Stimulated activated naive B cell treated with anti-CD40 and anti-IgM and Interleukin-4, amounts not matched to agents 10 μg/mL and 1 μg/mL and 100 μg/mL, for 72 hours (primary cell): ENCODE measurements around the gene CCDC34.
"Not testable (repeated sequence)": the region's sequence is repeated elsewhere in the genome, so short reads cannot be mapped to it uniquely, and the experiment has no call there.

ENCODE experiments used
- ATAC-seq, 2 donors: fragments of 150-1000 bp; cut with Tn5 transposase; replicated peaks; 2 replicates each; pipeline ENCODE4 v1.10.0; 2021; ENCODE audit warnings: moderate library complexity in 1 of 2
- DNase-seq: peaks from one replicate; pipeline ENCODE4 v3.0.0; 2021
- H3K27ac Mint-ChIP-seq: one replicate; pipeline ENCODE4 v1.8.0; 2022; ENCODE audit warnings: mild to moderate bottlenecking, mixed read lengths
- H3K27me3 Mint-ChIP-seq, 2 donors: one replicate each; pipeline ENCODE4 v1.8.0; 2022; ENCODE audit warnings: mixed read lengths in 2 of 2
- H3K36me3 Mint-ChIP-seq, 2 donors: one replicate each; pipeline ENCODE4 v1.8.0; 2022; ENCODE audit warnings: mixed read lengths in 2 of 2, mild to moderate bottlenecking in 1 of 2
- H3K4me1 Mint-ChIP-seq, 2 donors: one replicate each; pipeline ENCODE4 v1.8.0; 2022; ENCODE audit warnings: mixed read lengths in 2 of 2, mild to moderate bottlenecking in 1 of 2
- H3K4me3 Mint-ChIP-seq, 2 donors: one replicate each; pipeline ENCODE4 v1.8.0; 2022; ENCODE audit warnings: mild to moderate bottlenecking in 2 of 2, mixed read lengths in 2 of 2, moderate library complexity in 1 of 2
- H3K9me3 Mint-ChIP-seq, 2 donors: one replicate each; pipeline ENCODE4 v1.8.0; 2022; ENCODE audit warnings: mixed read lengths in 2 of 2, mild to moderate bottlenecking in 1 of 2

Gene CCDC34

DNA sequence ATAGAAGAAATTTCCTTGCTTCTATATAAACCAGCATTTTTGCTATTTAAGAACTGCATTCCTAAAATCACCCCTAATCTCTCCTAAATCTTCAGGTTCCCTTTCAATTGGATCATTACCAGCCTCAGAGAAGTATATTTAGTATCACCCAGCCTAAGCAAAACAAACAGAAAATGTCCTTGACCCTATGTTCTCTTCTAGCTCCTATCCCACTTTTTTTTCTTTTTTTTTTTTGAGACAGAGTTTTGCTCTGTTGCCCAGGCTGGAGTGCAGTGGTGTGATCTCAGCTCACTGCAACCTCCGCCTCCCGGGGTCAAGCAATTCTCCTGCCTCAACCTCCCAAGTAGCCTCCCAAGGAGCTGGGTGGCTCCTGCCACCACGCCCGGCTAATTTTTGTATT is 28.3 kb downstream of the CCDC34 start:
- H3K4me1 Mint-ChIP-seq, DNase-seq, H3K27me3 Mint-ChIP-seq, H3K9me3 Mint-ChIP-seq, H3K27ac Mint-ChIP-seq, H3K36me3 Mint-ChIP-seq, ATAC-seq, H3K4me3 Mint-ChIP-seq: not testable (repeated sequence)

DNA sequence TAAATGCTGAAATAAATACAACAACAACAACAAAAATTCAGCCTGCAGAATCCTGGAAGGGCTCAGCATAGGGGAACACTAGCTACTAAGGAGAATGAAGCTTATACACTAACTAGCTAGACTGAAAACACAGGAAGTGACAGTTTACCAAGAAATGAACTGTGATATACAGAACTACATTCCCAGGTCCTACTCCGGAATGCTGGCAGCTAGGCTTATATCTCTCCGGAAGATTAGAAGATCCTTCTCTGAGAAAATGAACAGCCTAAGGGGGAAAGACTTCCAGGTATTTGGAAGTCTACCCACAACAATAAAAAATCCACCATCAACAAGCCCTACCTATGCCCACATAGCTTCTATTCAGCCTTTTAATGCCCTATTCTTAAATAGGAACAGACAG is 31.0 kb downstream of the CCDC34 start:
- no peaks in the 10 kb centered on the region for H3K27me3 Mint-ChIP-seq
- ATAC-seq (no peak), DNase-seq (no peak)
- H3K9me3 Mint-ChIP-seq = no peaks in the 10 kb centered on the region
- no peaks in the 10 kb centered on the region for H3K4me1 Mint-ChIP-seq
- H3K27ac Mint-ChIP-seq = no peak overlapping the region
- H3K4me3 Mint-ChIP-seq = no peak overlapping the region
- peaks cover 4 to 5% of the 10 kb centered on the region in 2 donors for H3K36me3 Mint-ChIP-seq

- no peak for DNase-seq
- Mint-ChIP-seq H3K9me3 (peaks cover 4 to 8% of the 10 kb centered on the region in 2 donors), H3K4me3 (no peak overlapping the region), H3K27me3 (no peaks in the 10 kb centered on the region), H3K36me3 (peaks cover 0 to 4% of the 10 kb centered on the region in 2 donors), H3K4me1 (no peaks in the 10 kb centered on the region), H3K27ac (no peak overlapping the region)
- ATAC-seq = no peak
These were observed 32.3 kb downstream of the CCDC34 start for GRCh38 chr11:27330633-27331270.

DNA sequence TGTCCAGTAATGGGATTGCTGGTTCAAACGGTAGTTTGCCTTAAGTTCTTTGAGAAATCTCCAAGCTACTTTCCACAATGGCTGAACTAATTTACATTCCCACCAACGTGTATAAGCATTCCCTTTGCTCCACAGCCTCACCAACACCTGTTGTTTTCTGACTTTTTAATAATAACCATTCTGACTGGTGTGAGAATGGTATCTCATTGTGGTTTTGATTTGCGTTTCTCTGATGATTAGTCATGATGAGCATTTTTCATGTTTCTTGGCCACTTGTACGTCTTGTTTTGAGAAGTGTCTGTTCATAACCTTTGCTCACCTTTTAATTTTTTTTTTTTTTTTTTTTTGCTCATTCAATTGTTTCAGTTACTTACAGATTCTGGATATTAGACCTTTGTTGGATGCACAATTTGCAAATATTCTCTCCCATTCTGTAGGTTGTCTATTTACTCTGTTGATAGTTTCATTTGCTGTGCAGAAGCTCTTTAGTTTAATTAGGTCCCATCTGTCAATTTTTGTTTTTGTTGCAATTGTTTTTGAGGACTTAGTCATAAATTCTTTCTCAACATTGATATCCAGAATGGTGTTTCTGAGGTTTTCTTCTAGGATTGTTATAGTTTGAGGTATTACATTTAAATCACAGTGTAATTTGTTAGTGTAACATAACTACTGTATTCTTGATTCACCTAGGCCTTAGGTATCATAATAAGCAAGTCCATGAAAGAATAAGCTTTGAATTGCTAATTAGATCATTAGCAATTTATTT is 33.0 kb downstream of the CCDC34 start:
- ATAC-seq (no peak), DNase-seq (no peak)
- no peaks in the 10 kb centered on the region for H3K27me3 Mint-ChIP-seq
- H3K4me3 Mint-ChIP-seq = no peak overlapping the region
- no peak overlapping the region for H3K27ac Mint-ChIP-seq
- H3K4me1 Mint-ChIP-seq = no peaks in the 10 kb centered on the region
- peaks cover 0 to 3% of the 10 kb centered on the region in 2 donors for H3K36me3 Mint-ChIP-seq
- H3K9me3 Mint-ChIP-seq = peaks cover 4 to 11% of the 10 kb centered on the region in 2 donors

GRCh38 chr11:27328614-27329013 is 34.4 kb downstream of the CCDC34 start:
- Mint-ChIP-seq H3K4me1 (no peaks in the 10 kb centered on the region), H3K4me3 (no peak overlapping the region), H3K27ac (no peak overlapping the region), H3K36me3 (peaks cover 0 to 3% of the 10 kb centered on the region in 2 donors), H3K9me3 (peaks cover 4 to 11% of the 10 kb centered on the region in 2 donors), H3K27me3 (no peaks in the 10 kb centered on the region)
- DNase-seq (no peak), ATAC-seq (no peak)

GRCh38 chr11:27327064-27327463 is 36.0 kb downstream of the CCDC34 start:
- H3K4me3 Mint-ChIP-seq, H3K4me1 Mint-ChIP-seq, ATAC-seq, H3K36me3 Mint-ChIP-seq, H3K27ac Mint-ChIP-seq, H3K27me3 Mint-ChIP-seq, DNase-seq: not testable (repeated sequence)
- peaks cover 4 to 11% of the 10 kb centered on the region in 2 donors for H3K9me3 Mint-ChIP-seq

DNA sequence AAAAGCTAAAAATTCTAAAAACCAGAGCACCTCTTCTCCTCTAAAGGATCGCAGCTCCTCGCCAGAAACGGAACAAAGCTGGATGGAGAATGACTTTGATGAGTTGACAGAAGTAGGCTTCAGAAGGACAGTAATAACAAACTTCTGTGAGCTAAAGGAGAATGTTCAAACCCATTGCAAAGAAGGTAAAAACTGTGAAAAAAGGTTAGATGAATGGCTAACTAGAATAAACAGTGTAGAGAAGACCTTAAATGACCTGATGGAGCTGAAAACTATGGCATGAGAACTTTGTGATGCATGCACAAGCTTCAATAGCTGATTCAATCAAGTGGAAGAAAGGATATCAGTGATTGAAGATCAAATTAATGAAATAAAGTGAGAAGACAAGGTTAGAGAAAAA is 40.8 kb downstream of the CCDC34 start:
- H3K4me1 Mint-ChIP-seq, H3K27ac Mint-ChIP-seq, H3K27me3 Mint-ChIP-seq, H3K4me3 Mint-ChIP-seq, H3K36me3 Mint-ChIP-seq, ATAC-seq, DNase-seq: not testable (repeated sequence)
- H3K9me3 Mint-ChIP-seq = peaks cover 4 to 11% of the 10 kb centered on the region in 2 donors

DNA sequence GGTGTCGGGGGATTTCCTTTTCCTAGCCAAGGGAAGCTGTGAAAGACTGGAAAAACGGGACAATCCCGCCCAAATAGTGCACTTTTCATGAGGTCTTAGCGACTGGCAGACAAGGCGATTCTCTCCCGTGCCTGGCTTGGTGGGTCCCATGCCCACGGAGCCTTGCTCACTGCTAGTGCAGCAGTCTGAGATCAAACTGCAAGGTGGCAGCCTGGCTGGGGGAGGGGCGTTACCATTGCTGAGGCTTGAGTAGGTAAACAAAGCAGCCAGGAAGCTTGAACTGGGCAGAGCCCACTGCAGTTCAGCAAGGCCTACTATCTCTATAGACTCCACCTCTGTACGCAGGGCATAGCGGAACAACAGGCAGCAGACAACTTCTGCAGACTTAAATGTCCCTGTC is 41.7 kb downstream of the CCDC34 start:
- not testable (repeated sequence) for H3K9me3 Mint-ChIP-seq, DNase-seq, H3K36me3 Mint-ChIP-seq, H3K27ac Mint-ChIP-seq, ATAC-seq, H3K4me1 Mint-ChIP-seq, H3K27me3 Mint-ChIP-seq, H3K4me3 Mint-ChIP-seq

DNA sequence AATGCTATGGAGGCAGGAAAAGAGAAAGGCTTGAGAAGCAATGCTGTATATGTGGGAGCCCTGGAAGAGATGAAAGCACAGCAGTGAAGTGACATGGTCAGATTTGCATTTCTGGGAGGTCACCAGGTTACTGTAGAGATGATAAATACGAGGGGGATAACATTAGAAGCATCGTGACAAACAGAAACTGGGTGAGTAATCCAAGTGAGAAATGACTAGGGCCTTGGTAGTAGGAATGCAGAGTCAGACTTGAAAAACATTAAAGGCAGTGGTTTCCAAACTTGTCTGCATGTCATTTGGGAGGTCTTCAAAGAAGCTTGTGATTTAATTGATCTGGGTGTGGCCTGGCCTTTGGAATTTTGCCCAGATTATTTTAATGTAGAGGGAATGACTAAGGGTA is 43.9 kb downstream of the CCDC34 start:
- ATAC-seq (peak; percentile 38 to 65), DNase-seq (no peak)
- Mint-ChIP-seq H3K27ac (no peak overlapping the region), H3K27me3 (peaks cover 0 to 4% of the 10 kb centered on the region in 2 donors), H3K4me3 (no peak overlapping the region), H3K4me1 (no peaks in the 10 kb centered on the region), H3K36me3 (no peaks in the 10 kb centered on the region), H3K9me3 (no peaks in the 10 kb centered on the region)

- H3K36me3 Mint-ChIP-seq = no peaks in the 10 kb centered on the region
- H3K27ac Mint-ChIP-seq = no peak overlapping the region
- no peak overlapping the region for H3K4me3 Mint-ChIP-seq
- DNase-seq (no peak), ATAC-seq (no peak)
- H3K27me3 Mint-ChIP-seq = peaks cover 0 to 4% of the 10 kb centered on the region in 2 donors
- no peaks in the 10 kb centered on the region for H3K9me3 Mint-ChIP-seq
- no peaks in the 10 kb centered on the region for H3K4me1 Mint-ChIP-seq
These were observed 45.3 kb downstream of the CCDC34 start for GRCh38 chr11:27317751-27318150.

- ATAC-seq (no peak), DNase-seq (no peak)
- no peaks in the 10 kb centered on the region for H3K36me3 Mint-ChIP-seq
- H3K4me3 Mint-ChIP-seq = no peak overlapping the region
- H3K27ac Mint-ChIP-seq = no peak overlapping the region
- peaks cover 0 to 4% of the 10 kb centered on the region in 2 donors for H3K27me3 Mint-ChIP-seq
- H3K9me3 Mint-ChIP-seq = no peaks in the 10 kb centered on the region
- H3K4me1 Mint-ChIP-seq = no peaks in the 10 kb centered on the region
These were observed 47.2 kb downstream of the CCDC34 start for GRCh38 chr11:27315836-27316235.

- H3K9me3 Mint-ChIP-seq = no peaks in the 10 kb centered on the region
- H3K4me3 Mint-ChIP-seq = no peak overlapping the region
- DNase-seq (no peak), ATAC-seq (no peak)
- no peak overlapping the region for H3K27ac Mint-ChIP-seq
- no peaks in the 10 kb centered on the region for H3K36me3 Mint-ChIP-seq
- H3K27me3 Mint-ChIP-seq = peaks cover 0 to 4% of the 10 kb centered on the region in 2 donors
- no peaks in the 10 kb centered on the region for H3K4me1 Mint-ChIP-seq
These were observed 49.7 kb downstream of the CCDC34 start for GRCh38 chr11:27313157-27313821.

GRCh38 chr11:27312110-27312509 is 50.9 kb downstream of the CCDC34 start:
- no peak overlapping the region for H3K4me3 Mint-ChIP-seq
- ATAC-seq (no peak), DNase-seq (no peak)
- H3K27ac Mint-ChIP-seq = no peak overlapping the region
- no peaks in the 10 kb centered on the region for H3K36me3 Mint-ChIP-seq
- no peaks in the 10 kb centered on the region for H3K4me1 Mint-ChIP-seq
- no peaks in the 10 kb centered on the region for H3K9me3 Mint-ChIP-seq
- H3K27me3 Mint-ChIP-seq = peaks cover 0 to 4% of the 10 kb centered on the region in 2 donors

DNA sequence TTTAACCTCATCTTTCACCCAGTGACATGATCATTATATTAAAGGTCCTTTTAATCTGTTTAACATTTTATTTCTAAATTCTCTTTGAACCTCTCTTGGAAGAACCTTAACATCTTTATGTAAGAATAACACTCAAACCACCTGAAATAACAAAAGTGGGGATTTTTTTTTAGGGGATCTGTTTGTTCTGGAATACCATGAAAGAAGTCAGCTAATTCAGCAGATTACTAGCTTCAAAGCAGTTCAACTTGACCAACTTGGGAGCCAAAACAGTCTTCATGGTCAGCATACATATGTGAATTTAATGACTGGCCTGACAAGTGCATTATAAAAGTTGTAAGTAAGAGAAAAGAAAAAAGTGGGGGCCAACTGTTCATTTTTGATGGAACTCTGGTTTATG is 52.3 kb downstream of the CCDC34 start:
- H3K9me3 Mint-ChIP-seq = no peaks in the 10 kb centered on the region
- H3K4me3 Mint-ChIP-seq = no peak overlapping the region

DNA sequence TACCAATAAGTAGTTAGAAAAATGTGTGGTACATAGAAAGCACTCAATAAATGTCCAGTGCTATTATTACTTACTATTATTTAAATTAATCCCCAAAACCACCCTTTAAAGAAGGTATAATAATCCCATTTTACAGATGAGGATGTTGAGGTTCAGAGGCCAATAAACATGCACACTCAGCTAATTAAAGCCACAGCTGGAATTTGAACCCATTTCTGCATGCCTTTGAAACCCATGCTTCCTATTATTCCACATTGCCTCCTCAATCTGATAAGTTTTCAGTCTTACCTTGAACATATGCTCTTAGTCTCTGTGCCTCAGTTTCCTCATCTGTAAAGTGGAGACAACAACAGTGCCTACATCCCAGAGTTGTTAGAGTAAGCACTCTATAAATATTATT is 52.8 kb downstream of the CCDC34 start:
- ATAC-seq (no peak), DNase-seq (no peak)
- Mint-ChIP-seq H3K27me3 (peaks cover 0 to 4% of the 10 kb centered on the region in 2 donors), H3K27ac (no peak overlapping the region), H3K4me3 (no peak overlapping the region), H3K36me3 (no peaks in the 10 kb centered on the region), H3K4me1 (no peaks in the 10 kb centered on the region), H3K9me3 (peaks cover 3% of the 10 kb centered on the region in 2 donors)

More for the DNA sequence above, 52.3 kb downstream of the CCDC34 start:
- Mint-ChIP-seq H3K27ac (no peak overlapping the region), H3K36me3 (no peaks in the 10 kb centered on the region), H3K27me3 (peaks cover 0 to 4% of the 10 kb centered on the region in 2 donors), H3K4me1 (no peaks in the 10 kb centered on the region)
- no peak for DNase-seq
- ATAC-seq = no peak
